ENCODE measurements around the gene ZDHHC20.
A peak's percentile ranks its signal among the peaks of the same experiment; 100 is the strongest.
"Not testable (repeated sequence)": the region's sequence is repeated elsewhere in the genome, so short reads cannot be mapped to it uniquely, and the experiment has no call there.

The ZDHHC20 gene

DNA sequence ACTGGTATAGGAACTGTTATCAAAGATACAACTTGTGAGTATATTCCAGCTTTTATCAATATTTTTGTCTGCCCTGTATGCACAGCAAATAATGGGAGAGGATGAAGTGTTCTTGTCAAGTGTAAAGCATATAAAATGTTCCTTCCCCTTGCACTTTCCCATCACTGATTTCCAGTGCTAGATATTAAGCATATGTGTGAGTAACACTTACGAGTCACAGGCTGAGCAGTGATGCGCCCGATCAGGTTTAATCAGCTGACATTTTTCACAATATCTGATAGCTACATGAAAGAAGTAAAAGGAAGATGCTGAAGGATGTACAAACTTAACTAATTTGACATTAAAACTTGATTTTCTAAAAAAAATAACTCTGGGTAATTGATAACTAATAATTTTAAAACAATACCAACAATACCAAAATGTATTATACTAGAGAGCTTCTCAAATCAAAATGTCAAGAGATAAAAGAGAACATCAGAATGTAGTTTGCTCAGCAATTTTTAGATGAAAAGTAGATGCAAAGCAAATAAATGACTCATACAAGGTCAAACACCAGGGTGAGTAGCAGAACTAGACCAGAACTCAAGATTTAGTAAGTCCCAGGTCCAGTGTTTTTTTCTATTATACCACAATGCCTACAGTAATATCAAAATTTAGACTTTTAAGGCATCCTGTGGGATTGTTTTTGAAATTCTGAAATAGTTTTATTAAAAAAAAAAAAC is 56.4 kb downstream of the ZDHHC20 start:
- Mint-ChIP-seq H3K9me3 (no peaks in the 10 kb centered on the region), H3K27ac (peak overlapping the region; percentile 58), H3K36me3 (peaks cover 74% of the 10 kb centered on the region), H3K4me3 (no peak overlapping the region), H3K4me1 (peaks cover 7% of the 10 kb centered on the region)
- DNase-seq (ENCODE audit: low spot score in 2 of 2) (no peak), ATAC-seq (peak; percentile 55)

DNA sequence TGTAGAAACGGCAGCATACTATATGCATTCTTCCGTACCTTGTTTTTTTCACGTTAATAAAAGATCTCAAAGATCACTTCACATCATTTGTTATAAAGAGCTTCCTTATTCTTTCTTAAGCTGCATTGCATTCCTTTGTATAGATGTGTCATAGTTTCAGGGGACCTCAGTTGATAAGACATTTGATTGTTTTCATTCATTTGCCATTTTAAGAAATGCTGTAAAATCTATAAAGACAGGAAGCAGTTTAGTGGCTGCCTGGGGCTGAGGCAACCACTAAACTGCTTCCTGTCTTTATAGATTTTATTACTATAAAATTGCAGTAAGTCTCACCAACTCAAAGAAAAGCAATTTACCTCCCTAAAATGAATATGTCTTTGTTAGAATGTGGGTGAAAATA is 59.4 kb downstream of the ZDHHC20 start:
- peak overlapping the region; percentile 68 for H3K27ac Mint-ChIP-seq
- no peak for DNase-seq (ENCODE audit: low spot score in 2 of 2)

DNA sequence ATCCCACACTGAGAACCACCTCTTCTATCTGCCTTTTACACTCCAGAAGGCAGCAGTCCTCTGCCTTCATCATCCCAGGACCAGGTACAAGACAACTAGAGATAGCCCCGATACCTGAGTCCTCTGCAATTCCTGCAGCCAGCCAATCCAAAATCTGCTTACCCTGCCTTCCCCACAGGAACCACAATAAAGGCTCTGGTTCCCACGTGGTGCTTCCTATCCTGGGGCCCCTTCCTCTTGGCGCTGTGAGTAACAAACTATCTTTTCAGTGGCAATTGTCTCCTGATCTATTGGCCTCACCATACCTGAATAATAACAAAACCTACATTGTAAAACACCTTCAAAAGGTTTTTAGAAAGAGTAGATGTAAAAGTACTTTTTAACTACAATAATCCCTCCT is 63.1 kb downstream of the ZDHHC20 start:
- Mint-ChIP-seq H3K36me3 (peaks cover 91% of the 10 kb centered on the region), H3K4me1 (peaks cover 22% of the 10 kb centered on the region), H3K9me3 (no peaks in the 10 kb centered on the region), H3K4me3 (no peak overlapping the region), H3K27ac (peak overlapping the region; percentile 77)
- ATAC-seq = no peak
- DNase-seq (ENCODE audit: low spot score in 2 of 2) = no peak

More for the DNA sequence above, 59.4 kb downstream of the ZDHHC20 start:
- Mint-ChIP-seq H3K4me3 (no peak overlapping the region), H3K4me1 (peaks cover 22% of the 10 kb centered on the region), H3K9me3 (no peaks in the 10 kb centered on the region), H3K36me3 (peaks cover 91% of the 10 kb centered on the region)
- no peak for ATAC-seq

DNA sequence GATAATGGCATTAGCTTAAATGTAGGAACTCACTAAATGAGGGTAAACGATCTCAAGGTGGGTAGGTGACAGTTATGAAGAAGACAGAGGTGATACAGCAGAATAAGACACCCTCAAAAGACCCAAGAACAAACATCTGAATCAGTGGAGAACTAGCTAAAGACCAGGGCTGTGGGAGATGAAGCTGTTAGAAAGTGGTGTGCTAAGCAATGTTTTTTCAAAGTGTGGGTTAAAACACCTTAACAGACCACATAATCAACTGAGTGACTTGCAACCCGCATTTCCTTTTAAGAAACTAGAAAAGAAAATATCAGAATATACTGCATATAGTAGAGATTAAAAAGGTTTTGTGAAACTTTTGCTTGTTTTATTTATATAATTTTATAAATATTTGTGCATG is 70.0 kb downstream of the ZDHHC20 start:
- no peak for ATAC-seq
- DNase-seq (ENCODE audit: low spot score in 2 of 2) = no peak
- Mint-ChIP-seq H3K4me3 (no peak overlapping the region), H3K4me1 (peaks cover 7% of the 10 kb centered on the region), H3K36me3 (peaks cover 94% of the 10 kb centered on the region), H3K27ac (peak overlapping the region; percentile 15), H3K9me3 (no peaks in the 10 kb centered on the region)

DNA sequence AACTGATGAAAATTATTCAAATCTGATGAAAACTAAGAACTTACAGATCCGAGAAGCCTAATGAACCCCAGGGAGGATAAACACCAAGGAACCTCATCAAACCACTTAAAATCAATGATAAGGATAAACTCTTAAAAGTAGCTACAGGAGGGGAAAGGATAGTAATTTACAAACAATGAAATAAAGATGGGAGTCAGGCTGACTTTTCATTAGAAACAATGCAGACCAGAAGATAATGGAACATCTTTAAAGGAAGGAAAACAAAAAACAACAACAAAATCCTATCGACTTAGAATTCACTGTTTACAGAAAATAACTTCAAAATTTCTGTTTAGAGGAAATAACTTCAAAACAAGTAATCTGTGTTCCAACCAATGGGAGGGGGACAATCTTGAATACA is 73.4 kb downstream of the ZDHHC20 start:
- H3K36me3 Mint-ChIP-seq = peaks cover 94% of the 10 kb centered on the region
- peaks cover 7% of the 10 kb centered on the region for H3K4me1 Mint-ChIP-seq
- peak overlapping the region; percentile 2 for H3K27ac Mint-ChIP-seq
- DNase-seq (ENCODE audit: low spot score in 2 of 2) (no peak), ATAC-seq (no peak)
- no peak overlapping the region for H3K4me3 Mint-ChIP-seq
- H3K9me3 Mint-ChIP-seq = no peaks in the 10 kb centered on the region

DNA sequence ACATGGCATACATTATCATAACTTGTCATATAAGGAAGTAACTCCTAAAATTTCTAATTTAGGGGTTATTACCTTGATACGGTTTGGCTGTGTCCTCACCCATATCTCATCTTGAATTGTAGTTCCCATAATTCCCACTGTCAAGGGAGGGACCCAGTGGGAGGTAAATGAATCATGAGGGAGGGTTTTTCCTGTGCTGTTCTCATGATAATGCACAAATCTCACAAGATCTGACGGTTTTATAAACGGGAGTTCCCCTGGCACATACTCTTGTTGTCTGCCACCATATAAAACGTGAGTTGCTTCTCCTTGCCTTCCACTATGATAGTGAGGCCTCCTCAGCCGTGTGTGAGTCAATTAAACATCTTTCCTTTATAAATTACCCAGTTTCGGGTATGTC is 76.0 kb downstream of the ZDHHC20 start:
- H3K27ac Mint-ChIP-seq = peak overlapping the region; percentile 50
- ATAC-seq (no peak), DNase-seq (ENCODE audit: low spot score in 2 of 2) (no peak)
- H3K9me3 Mint-ChIP-seq = no peaks in the 10 kb centered on the region
- H3K36me3 Mint-ChIP-seq = peaks cover 100% of the 10 kb centered on the region
- no peaks in the 10 kb centered on the region for H3K4me1 Mint-ChIP-seq
- no peak overlapping the region for H3K4me3 Mint-ChIP-seq

DNA sequence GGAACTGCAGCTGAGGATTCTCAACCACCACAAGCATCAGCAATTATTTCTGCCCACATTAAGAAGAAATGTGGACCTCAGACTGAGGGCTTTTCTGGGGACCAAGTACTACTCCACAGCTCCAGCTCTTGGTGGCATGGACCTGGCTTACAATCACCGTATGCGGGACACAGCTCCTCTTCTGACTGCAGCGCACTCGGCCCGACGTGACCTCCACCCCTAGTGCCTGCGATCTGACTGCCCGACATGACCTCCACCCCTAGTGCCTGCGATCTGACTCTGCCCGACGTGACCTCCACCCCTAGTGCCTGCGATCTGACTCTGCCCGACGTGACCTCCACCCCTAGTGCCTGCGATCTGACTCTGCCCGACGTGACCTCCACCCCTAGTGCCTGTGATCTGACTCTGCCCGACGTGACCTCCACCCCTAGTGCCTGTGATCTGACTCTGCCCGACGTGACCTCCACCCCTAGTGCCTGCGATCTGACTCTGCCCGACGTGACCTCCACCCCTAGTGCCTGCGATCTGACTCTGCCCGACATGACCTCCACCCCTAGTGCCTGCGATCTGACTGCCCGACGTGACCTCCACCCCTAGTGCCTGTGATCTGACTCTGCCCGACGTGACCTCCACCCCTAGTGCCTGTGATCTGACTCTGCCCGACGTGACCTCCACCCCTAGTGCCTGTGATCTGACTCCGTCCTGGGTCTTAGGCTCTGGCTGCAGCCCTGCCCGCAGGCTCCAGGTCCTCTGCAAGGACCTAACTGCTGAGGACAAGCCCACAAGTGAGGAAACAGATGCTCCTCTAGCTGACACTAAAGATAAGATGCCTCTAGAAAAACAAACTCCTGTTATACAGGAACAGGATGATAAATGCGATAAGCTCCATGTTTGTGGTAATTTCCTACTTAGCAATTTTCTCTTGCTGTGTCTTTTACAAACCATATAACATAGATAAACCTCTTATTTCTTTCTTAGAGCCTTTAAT is 81.8 kb downstream of the ZDHHC20 start:
- ATAC-seq; H3K4me1 Mint-ChIP-seq; DNase-seq (ENCODE audit: low spot score in 2 of 2); H3K9me3 Mint-ChIP-seq; H3K4me3 Mint-ChIP-seq: not testable (repeated sequence)
- H3K27ac Mint-ChIP-seq = peak overlapping the region; percentile 14
- peaks cover 82% of the 10 kb centered on the region for H3K36me3 Mint-ChIP-seq

DNA sequence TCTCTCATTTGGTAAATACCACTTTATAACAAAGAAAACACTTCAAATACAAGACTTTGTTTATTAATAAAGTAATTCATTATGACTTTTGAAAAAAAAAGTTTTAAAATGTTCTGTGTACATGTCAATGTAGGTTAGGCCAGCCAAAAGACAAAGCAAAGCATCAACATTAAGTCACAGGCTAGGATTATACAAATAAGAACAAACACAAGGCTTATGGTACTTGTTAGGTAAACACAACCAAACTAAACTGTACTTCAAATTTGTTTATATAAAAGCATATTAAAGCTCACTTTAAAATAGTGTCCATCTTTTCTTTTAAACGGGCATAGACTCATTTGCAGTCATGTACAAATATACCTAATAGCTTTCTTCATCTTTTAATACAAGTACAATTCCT is 86.6 kb downstream of the ZDHHC20 start:
- Mint-ChIP-seq H3K36me3 (peaks cover 35% of the 10 kb centered on the region), H3K4me1 (no peaks in the 10 kb centered on the region), H3K9me3 (no peaks in the 10 kb centered on the region), H3K4me3 (no peak overlapping the region), H3K27ac (no peak overlapping the region)
- ATAC-seq (no peak), DNase-seq (ENCODE audit: low spot score in 2 of 2) (no peak)

DNA sequence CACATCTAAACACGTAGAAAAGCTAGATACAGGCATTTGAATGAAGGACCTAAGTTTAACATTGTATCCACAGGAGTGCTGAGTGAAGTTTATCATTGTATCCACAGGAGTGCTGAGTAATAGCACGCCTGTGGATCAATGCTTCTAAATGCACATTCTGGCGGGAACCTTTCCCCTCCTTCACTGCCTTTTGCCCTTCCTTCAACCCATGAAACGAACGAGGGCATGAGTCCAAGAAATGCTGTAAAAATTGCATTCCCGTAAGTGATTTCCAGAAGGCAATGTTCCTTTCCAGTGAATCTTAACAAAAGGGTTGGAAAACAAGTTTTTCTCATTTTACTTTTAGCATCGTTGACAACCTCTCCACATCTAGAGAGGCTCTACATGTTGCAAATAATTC is 88.1 kb downstream of the ZDHHC20 start:
- no peak overlapping the region for H3K27ac Mint-ChIP-seq
- peaks cover 2% of the 10 kb centered on the region for H3K4me1 Mint-ChIP-seq
- H3K4me3 Mint-ChIP-seq = no peak overlapping the region
- ATAC-seq (no peak), DNase-seq (ENCODE audit: low spot score in 2 of 2) (no peak)
- no peaks in the 10 kb centered on the region for H3K9me3 Mint-ChIP-seq
- H3K36me3 Mint-ChIP-seq = peaks cover 25% of the 10 kb centered on the region

DNA sequence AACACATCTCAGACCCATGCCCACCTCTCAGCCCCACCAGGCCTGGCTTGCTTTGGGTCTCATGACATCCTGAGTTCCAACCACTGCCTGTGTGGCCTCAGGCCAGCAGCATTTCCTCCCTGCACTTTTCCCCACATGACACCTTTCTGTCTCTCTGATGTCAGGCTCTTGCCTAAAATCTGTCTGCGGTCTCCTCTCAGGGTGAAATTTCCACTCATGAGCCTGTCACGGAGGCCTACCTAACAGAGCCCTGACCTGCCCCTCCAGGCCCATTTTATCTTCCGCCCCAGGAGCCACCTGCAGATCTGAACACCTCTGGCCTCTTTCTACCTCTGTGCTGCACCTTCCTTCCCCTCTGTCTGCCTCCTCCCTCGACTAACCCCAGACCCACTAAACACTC is 93.5 kb downstream of the ZDHHC20 start:
- peak overlapping the region; percentile 84 for H3K27ac Mint-ChIP-seq
- H3K4me1 Mint-ChIP-seq = peaks cover 11% of the 10 kb centered on the region
- peak; percentile 53 for ATAC-seq
- no peaks in the 10 kb centered on the region for H3K36me3 Mint-ChIP-seq
- DNase-seq (ENCODE audit: low spot score in 2 of 2) = peak in 1 of 2 donors; percentile 47
- H3K4me3 Mint-ChIP-seq = no peak overlapping the region
- no peaks in the 10 kb centered on the region for H3K9me3 Mint-ChIP-seq

DNA sequence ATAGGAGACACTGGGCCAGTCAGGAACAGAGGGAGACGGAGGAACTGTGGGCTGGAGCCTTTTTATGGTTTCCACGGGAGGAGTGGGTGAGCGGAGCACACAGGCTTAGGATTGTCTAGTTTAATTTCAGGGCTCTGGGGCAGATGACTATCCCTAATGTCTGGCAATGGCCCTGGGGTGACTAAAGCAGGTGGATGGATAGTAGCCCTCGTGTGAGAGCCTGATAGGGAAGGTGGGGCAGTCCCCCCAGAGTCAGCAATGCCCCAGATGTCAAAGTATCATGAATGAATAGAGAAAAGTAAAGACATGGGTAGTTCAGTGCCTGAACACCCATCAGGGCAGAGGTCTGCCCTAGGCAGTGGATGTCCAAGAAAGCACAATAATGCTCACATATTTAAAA is 94.2 kb downstream of the ZDHHC20 start:
- Mint-ChIP-seq H3K9me3 (no peaks in the 10 kb centered on the region), H3K27ac (peak overlapping the region; percentile 84), H3K4me3 (no peak overlapping the region), H3K36me3 (no peaks in the 10 kb centered on the region), H3K4me1 (peaks cover 11% of the 10 kb centered on the region)
- no peak for ATAC-seq
- no peak for DNase-seq (ENCODE audit: low spot score in 2 of 2)

DNA sequence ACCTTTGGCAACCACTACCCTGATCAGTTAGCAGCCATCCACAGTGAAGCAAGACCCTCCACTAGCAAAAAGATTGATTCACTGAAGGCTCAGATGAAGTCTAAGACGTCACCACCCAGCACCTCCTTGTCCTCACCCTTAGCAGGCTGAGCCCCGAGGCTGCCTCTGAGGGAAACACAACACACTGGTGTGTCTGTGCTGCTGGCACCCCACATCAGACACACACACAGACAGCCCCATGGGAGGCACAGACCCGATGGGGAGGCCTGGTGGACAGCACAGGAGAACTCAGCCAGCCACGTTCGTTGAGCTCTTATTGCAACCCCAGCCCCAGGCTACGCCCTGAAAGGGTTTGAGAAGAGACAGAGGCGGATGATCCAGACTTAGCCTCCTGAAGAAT is 94.7 kb downstream of the ZDHHC20 start:
- H3K9me3 Mint-ChIP-seq = no peaks in the 10 kb centered on the region
- ATAC-seq (no peak), DNase-seq (ENCODE audit: low spot score in 2 of 2) (no peak)
- peak overlapping the region; percentile 84 for H3K27ac Mint-ChIP-seq
- peaks cover 11% of the 10 kb centered on the region for H3K4me1 Mint-ChIP-seq
- H3K4me3 Mint-ChIP-seq = no peak overlapping the region
- no peaks in the 10 kb centered on the region for H3K36me3 Mint-ChIP-seq

DNA sequence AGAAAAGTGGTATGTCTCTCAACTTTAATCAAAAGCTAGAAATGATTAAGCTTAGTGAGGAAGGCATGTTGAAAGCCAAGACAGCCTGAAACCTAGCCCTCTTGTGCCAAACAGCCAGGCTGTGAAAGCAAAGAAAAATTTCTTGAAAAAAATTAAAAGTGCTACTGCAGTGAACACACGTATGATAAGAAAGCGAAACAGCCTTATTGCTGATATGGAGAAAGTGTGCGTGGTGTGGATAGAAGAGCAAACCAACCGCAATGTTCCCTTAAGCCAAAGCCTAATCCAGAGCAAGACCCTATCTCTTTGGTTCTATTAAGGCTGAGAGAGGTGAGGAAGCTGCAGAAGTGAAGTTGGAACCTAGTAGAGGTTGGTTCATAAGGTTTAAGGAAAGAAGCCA is 96.4 kb downstream of the ZDHHC20 start:
- H3K4me1 Mint-ChIP-seq = peaks cover 11% of the 10 kb centered on the region
- H3K4me3 Mint-ChIP-seq = no peak overlapping the region
- H3K27ac Mint-ChIP-seq = no peak overlapping the region
- H3K36me3 Mint-ChIP-seq = no peaks in the 10 kb centered on the region
- H3K9me3 Mint-ChIP-seq = no peaks in the 10 kb centered on the region
- ATAC-seq (no peak), DNase-seq (ENCODE audit: low spot score in 2 of 2) (no peak)

DNA sequence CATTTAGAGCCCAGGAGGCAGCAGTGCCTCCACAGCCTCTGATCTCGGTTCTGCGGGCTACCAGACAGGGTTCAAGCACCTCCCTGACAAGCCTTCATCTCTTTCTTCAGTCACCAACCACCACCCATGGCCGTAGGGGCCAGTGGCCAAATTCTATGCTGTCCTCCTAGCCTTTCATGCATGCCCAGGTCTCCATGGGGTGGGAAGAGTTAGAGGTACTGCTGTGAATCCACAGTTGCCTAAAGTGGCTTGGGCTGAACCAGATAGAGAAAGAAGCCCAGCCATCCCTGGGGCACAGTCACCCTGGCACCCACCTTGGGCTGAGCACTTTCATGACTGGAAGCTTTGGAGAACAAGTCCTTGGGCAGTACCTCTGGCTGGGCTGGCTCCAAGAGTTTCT is 97.4 kb downstream of the ZDHHC20 start:
- no peak for ATAC-seq
- Mint-ChIP-seq H3K4me3 (no peak overlapping the region), H3K9me3 (no peaks in the 10 kb centered on the region), H3K36me3 (no peaks in the 10 kb centered on the region), H3K27ac (no peak overlapping the region), H3K4me1 (peaks cover 11% of the 10 kb centered on the region)
- DNase-seq (ENCODE audit: low spot score in 2 of 2) = no peak

DNA sequence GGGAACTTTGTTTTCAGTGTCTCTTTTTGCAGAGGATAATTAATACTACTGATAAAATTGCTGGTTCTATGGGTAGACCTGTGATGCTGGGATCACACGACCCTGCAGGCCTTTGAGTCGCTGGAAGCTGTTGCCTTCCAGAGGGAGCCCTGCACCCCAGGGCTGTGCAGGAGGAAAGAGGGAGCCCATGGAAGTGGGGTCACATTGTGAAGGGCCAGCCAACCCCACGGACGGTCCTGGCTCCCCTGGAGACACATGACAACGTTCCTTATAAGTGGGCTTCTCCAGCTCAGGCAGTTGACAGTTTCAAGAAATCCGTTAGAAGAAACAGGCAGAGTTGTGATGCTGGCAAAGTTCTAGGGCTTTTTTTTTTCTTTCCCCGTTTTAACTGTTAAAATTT is 98.0 kb downstream of the ZDHHC20 start:
- no peak for DNase-seq (ENCODE audit: low spot score in 2 of 2)
- Mint-ChIP-seq H3K9me3 (no peaks in the 10 kb centered on the region), H3K27ac (no peak overlapping the region), H3K4me3 (no peak overlapping the region), H3K4me1 (peaks cover 10% of the 10 kb centered on the region), H3K36me3 (no peaks in the 10 kb centered on the region)
- ATAC-seq = no peak

DNA sequence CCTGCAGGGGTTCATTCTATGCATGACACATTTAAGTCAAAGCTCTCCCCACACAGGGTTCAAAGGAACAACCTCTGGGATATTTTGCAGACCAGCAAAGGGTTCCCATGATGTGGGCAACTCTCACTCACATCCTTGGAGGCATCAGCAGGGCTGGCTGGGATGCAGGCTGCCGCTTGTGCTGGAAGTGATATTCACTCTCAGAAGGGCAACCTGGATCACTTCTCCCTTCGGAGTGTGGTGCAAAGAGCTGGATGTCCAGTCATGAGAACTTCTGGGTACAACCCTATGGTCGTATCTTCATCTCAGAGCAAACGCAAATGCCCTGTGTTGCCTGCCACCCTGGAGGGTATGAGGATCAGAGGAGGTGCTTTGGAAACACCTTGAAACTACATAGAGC is 98.6 kb downstream of the ZDHHC20 start:
- Mint-ChIP-seq H3K4me3 (no peak overlapping the region), H3K27ac (no peak overlapping the region), H3K4me1 (peaks cover 4% of the 10 kb centered on the region), H3K36me3 (no peaks in the 10 kb centered on the region), H3K9me3 (no peaks in the 10 kb centered on the region)
- DNase-seq (ENCODE audit: low spot score in 2 of 2) (no peak), ATAC-seq (no peak)

Measured in stimulated activated effector memory CD8-positive, alpha-beta T cell treated with anti-CD3 and anti-CD28 coated beads, Interleukin-12 subunit alpha, Interleukin-12 subunit beta, amount 100 ng/mL, for 72 hours (primary cell).